ENCODE data around the gene APC. TPM values are rescaled to one million over a fixed set of nuclear protein-coding genes. Genes with fewer than 3 reads are reported as not detected.

The APC gene
- total and polyA plus RNA-seq, 2 donors (not counting 3 experiments of a cell fraction or from before 2014, with no cell fraction given) = 11.2 to 39.6 TPM

Small RNA genes within 50 kb of the gene (small RNA-seq; reads per million reads assigned to genes)
- gene RNU6-482P (ENCODE audit: insufficient read depth, insufficient read length, low read depth, low replicate concordance) = not detected

Other genes starting within 250 kb of the APC start
- gene SRP19, start 123.4 kb downstream of the APC start, total RNA-seq = 69.2 and 69.4 TPM in 2 replicates
- 18.4 and 28.6 TPM in 2 replicates for gene SRP19, start 123.4 kb downstream of the APC start, polyA plus RNA-seq
- 84.5 and 98.0 TPM in 2 replicates for gene REEP5, start 184.3 kb downstream of the APC start, total RNA-seq
- 163 and 185 TPM in 2 replicates for gene REEP5, start 184.3 kb downstream of the APC start, polyA plus RNA-seq
- 49.1 and 60.0 TPM in 2 replicates for gene DCP2, start 238.9 kb downstream of the APC start, total RNA-seq
- gene DCP2, start 238.9 kb downstream of the APC start, polyA plus RNA-seq = 8.7 and 11.3 TPM in 2 replicates

All from endothelial cell of umbilical vein (primary cell).